Prostate gland (tissue), 2 donors: ENCODE results near the gene LINC00632. TPM values are rescaled to one million over a fixed set of nuclear protein-coding genes. Genes with fewer than 3 reads are reported as not detected.

Source experiments
- DNase-seq: peaks from one replicate; pipeline ENCODE4 v3.0.0-alpha.2; 2019; ENCODE audit warnings: low spot score
- H3K27ac ChIP-seq, 2 donors: fragments of 200-600 bp; sonication (generic); 2 replicates each; pipeline ENCODE4 v1.5.1; 2017 to 2019
- H3K27me3 ChIP-seq: fragments of 200-600 bp; sonication (generic); replicated peaks from 2 replicates; pipeline ENCODE4 v1.5.1; 2019; ENCODE audit not compliant: insufficient read depth
- H3K36me3 ChIP-seq, 2 donors: fragments of 200-600 bp; sonication (generic); 1 replicate in 1 of 2; 2 replicates in 1 of 2; pipeline versions ENCODE4 v1.5.1 to v1.8.1; 2017 to 2019
- H3K4me1 ChIP-seq: fragments of 200-600 bp; sonication (generic); replicated peaks from 2 replicates; pipeline ENCODE4 v1.5.1; 2019
- H3K4me3 ChIP-seq, 2 donors: fragments of 200-600 bp; sonication (generic); 2 replicates each; pipeline ENCODE4 v1.5.1; 2017 to 2019
- H3K9me3 ChIP-seq: fragments of 200-600 bp; sonication (generic); 2 replicates; pipeline ENCODE4 v1.5.1; 2017
- CTCF ChIP-seq, 4 experiments: fragments of 200-600 bp in 2 of 4; fragments of 450-650 bp in 2 of 4; sonication (generic) in 2 of 4; IDR thresholded peaks; 1 replicate in 3 of 4; 2 replicates in 1 of 4; pipeline ENCODE4 v1.5.1; 2016 to 2019; ENCODE audit warnings: antibody characterized with exemption in 4 of 4, mild to moderate bottlenecking in 2 of 4, moderate library complexity in 2 of 4
- POLR2A ChIP-seq: fragments of 450-650 bp; IDR thresholded peaks from one replicate; pipeline ENCODE4 v1.6.1; 2016; ENCODE audit warnings: antibody characterized with exemption, mild to moderate bottlenecking
- POLR2AphosphoS5 ChIP-seq: sonication (generic); formaldehyde crosslinking; IDR thresholded peaks from one replicate; pipeline ENCODE4 v1.6.1; 2017; ENCODE audit warnings: antibody characterized with exemption
- WGBS: methylation state at CpG from one replicate; pipeline ENCODE4 v1.1.5; 2018; 5-methylcytosine and 5-hydroxymethylcytosine counted together
- intact Hi-C: fragments of 100-400 bp; cut with DNase I; formaldehyde crosslinking; loops from one replicate; pipeline ENCODE4 v1.14.2; 2022
- total RNA-seq, 2 donors: library from RNA; depleted of rRNA; stranded (reverse); fragments of >200 nt; gene quantifications; one replicate each; pipeline ENCODE4 v1.1.0, GENCODE V29; 2016

The LINC00632 gene
- total RNA-seq, 2 donors from 2014 or later = 6.5 to 13.5 TPM

DNA sequence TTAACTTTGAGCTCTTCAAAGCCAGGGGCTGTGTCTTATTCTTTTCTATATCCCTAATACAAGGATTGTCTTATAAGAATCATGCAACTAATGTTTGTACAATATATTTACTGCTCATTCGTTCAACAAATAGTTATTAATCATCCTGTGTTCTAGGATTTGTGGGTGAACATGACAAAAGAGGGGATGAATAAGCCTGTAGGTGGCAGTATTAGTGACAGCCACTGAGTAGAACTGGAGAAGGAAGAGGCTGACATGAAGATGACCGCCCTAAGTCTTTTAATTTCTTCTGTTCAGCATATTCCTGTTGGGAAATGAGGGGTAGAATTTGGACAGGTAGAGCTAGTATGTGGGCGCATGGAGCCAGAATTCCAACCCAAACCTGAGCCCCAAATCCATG, 11.9 kb upstream of the LINC00632 start:
- TF ChIP-seq POLR2A = no peak
- TF ChIP-seq CTCF (IDR thresholded peaks at IDR 0.05) = no peak
- no peak for TF ChIP-seq POLR2AphosphoS5
- intact Hi-C loops = no loop called here
- WGBS = 74% methylated on average over 3 of the region's 3 CpGs

DNA sequence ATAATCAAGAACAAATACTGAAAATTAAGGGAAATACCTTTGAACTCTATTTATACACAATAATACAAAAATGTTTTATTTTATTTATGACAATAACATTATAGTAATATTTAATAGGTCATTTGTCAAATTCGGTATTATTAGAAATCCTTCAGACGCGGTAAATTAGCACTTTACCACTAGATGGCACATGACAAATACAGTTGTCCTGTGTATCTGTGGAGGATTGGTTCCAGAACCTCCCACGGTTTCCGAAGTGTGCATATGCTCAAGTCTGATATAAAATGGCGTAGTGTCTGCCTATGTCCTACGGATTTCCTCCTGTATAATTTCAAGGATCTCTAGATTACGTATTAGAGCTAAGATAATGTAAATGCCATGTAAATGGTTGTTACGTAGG, 8.1 kb upstream of the LINC00632 start:
- Histone ChIP-seq H3K4me1 (no peaks in the 10 kb centered on the region), H3K27ac (no peak overlapping the region), H3K9me3 (no peaks in the 10 kb centered on the region), H3K4me3 (no peak overlapping the region), H3K27me3 (no peaks in the 10 kb centered on the region), H3K36me3 (no peaks in the 10 kb centered on the region)
- no peak for DNase-seq
- intact Hi-C loops = no loop called here
- TF ChIP-seq POLR2AphosphoS5 (no peak), POLR2A (no peak), CTCF (IDR thresholded peaks at IDR 0.05) (peak in 1 of 4 experiments; percentile 9)
- 30% methylated on average over 9 of the region's 9 CpGs for WGBS

More for the DNA sequence above, 11.9 kb upstream of the LINC00632 start:
- H3K27ac ChIP-seq = no peak overlapping the region
- no peaks in the 10 kb centered on the region for H3K4me1 ChIP-seq
- no peaks in the 10 kb centered on the region for H3K36me3 ChIP-seq
- no peak overlapping the region for H3K4me3 ChIP-seq
- no peaks in the 10 kb centered on the region for H3K9me3 ChIP-seq
- no peaks in the 10 kb centered on the region for H3K27me3 ChIP-seq
- DNase-seq = no peak

- Histone ChIP-seq H3K36me3 (no peaks in the 10 kb centered on the region), H3K4me1 (no peaks in the 10 kb centered on the region), H3K27me3 (no peaks in the 10 kb centered on the region), H3K9me3 (no peaks in the 10 kb centered on the region), H3K4me3 (no peak overlapping the region), H3K27ac (no peak overlapping the region)
- 41% methylated on average over 6 of the region's 6 CpGs for WGBS
- TF ChIP-seq POLR2AphosphoS5 = no peak
- no peak for DNase-seq
- intact Hi-C loops = no loop called here
These were observed 1.2 kb downstream of the LINC00632 start for GRCh38 chrX:140710710-140711109.

- 92% methylated on average over 4 of the region's 4 CpGs for WGBS
- no peaks in the 10 kb centered on the region for H3K4me1 ChIP-seq
- H3K27ac ChIP-seq = no peak overlapping the region
- no peaks in the 10 kb centered on the region for H3K27me3 ChIP-seq
- no peak for TF ChIP-seq POLR2AphosphoS5
- no peak for TF ChIP-seq CTCF (IDR thresholded peaks at IDR 0.05)
- TF ChIP-seq POLR2A = no peak
- H3K36me3 ChIP-seq = no peaks in the 10 kb centered on the region
- H3K4me3 ChIP-seq = no peak overlapping the region
- intact Hi-C loops = no loop called here
- H3K9me3 ChIP-seq = no peaks in the 10 kb centered on the region
- DNase-seq = no peak
These were observed 2.3 kb downstream of the LINC00632 start for GRCh38 chrX:140711894-140712293.

DNA sequence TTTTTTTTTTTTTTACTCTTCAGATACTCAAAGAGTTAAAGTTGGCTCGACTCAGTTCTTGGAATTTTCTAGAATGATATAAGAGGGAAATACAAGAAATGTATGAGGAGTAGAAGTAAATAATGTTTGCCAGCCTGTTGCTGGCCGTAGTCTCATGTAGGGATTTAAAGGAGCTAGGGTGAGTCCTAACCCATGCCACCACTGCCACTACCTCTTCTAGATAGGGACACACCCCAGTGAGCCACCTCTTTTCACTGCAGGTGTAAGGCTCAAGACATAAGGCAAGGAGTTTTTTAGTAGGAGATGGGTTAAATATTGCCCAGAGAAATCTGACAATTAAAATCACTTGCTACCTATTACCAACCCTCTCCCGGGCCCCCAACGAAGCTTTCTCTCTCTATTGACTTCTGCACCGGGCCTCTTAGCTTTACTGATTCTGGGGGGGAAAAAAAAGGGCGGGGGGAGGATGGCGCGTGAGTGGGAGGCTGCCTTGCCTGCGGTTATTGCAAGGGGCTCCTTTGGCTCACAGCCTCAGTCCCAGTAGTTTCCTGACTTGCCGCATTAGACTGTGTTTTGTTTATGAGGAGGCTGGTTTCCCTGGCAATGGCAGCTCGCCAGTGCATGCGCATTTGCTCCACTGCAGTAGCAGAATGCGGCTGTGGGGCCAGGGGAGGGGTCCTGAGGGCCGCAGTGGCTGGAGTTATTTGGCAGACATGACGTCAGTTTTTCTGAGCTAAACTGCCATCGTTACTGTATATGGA, 3.0 kb downstream of the LINC00632 start:
- WGBS = 3% methylated on average over 16 of the region's 16 CpGs
- H3K36me3 ChIP-seq = no peaks in the 10 kb centered on the region
- H3K4me3 ChIP-seq = no peak overlapping the region
- DNase-seq = peak; percentile 4
- no peaks in the 10 kb centered on the region for H3K9me3 ChIP-seq
- H3K27me3 ChIP-seq = no peaks in the 10 kb centered on the region
- intact Hi-C loops = no loop called here
- no peak overlapping the region for H3K27ac ChIP-seq
- no peak for TF ChIP-seq CTCF (IDR thresholded peaks at IDR 0.05)
- TF ChIP-seq POLR2A = no peak
- no peak for TF ChIP-seq POLR2AphosphoS5
- H3K4me1 ChIP-seq = no peaks in the 10 kb centered on the region
